GM12891 (cell line): Measurements from ENCODE around the gene DACH2.

Experiments
- PAX5 ChIP-seq: IDR thresholded peaks from 2 replicates; pipeline ENCODE4 v1.6.1; 2011; ENCODE audit warnings: low read length, moderate library complexity, mild to moderate bottlenecking; ENCODE audit not compliant: insufficient read depth, severe bottlenecking
- POLR2A ChIP-seq: IDR thresholded peaks from 2 replicates; pipeline ENCODE4 v1.6.1; 2011; ENCODE audit warnings: low read depth, low read length, control low read depth
- POLR2AphosphoS5 ChIP-seq: IDR thresholded peaks from 2 replicates; pipeline ENCODE4 v1.6.1; 2011; ENCODE audit warnings: low read depth, low read length, control low read depth
- SPI1 ChIP-seq: IDR thresholded peaks from 2 replicates; pipeline ENCODE4 v1.6.1; 2011; ENCODE audit warnings: low read depth, low read length, control low read depth
- TAF1 ChIP-seq: IDR thresholded peaks from 2 replicates; pipeline ENCODE4 v1.6.1; 2011; ENCODE audit warnings: low read depth, low read length, control low read depth

DNA sequence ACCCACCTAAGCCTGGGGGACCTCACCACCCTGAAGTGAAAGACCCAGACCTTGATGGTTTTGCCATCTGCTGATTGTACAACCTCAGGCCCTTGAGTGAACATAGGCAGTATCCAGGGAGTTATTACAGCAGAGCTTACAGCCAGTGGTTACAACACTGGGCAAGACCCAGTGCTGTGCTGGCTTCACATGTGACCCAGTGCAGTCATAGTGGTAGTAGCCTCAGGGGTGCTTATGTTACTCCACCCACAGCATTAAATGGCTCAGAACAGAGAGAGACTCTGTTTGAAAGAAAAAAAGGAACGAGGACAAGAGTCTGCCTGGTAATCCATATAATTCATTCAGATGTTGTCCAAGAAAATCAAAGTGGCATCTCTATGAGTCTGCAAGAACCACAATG, 45.2 kb upstream of the DACH2 start:
- TF ChIP-seq POLR2A (no peak), POLR2AphosphoS5 (no peak), TAF1 (no peak), PAX5 (no peak), SPI1 (no peak)
